Measurements from ENCODE around the gene LRRC3C.

DNA sequence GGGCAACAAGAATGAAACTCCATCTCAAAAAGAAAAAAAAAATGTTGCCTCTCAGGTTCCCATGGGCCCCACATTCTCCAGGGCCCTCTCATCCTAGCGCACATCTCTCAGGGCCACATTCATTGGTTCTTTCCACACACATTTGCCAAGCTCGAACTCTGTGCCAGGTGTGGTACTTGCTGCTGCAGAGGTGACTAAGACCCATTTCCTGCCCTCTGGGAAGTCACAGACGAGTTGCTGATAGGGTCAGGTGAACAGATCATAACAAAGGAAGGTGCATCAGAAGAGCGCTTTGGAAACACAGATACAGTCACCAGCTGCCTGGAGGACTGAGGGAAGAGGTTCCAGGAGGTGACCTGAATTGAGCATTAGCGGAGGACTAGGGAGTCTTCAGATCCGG, 36.3 kb downstream of the LRRC3C start:
- TF ChIP-seq, protein P1, sequence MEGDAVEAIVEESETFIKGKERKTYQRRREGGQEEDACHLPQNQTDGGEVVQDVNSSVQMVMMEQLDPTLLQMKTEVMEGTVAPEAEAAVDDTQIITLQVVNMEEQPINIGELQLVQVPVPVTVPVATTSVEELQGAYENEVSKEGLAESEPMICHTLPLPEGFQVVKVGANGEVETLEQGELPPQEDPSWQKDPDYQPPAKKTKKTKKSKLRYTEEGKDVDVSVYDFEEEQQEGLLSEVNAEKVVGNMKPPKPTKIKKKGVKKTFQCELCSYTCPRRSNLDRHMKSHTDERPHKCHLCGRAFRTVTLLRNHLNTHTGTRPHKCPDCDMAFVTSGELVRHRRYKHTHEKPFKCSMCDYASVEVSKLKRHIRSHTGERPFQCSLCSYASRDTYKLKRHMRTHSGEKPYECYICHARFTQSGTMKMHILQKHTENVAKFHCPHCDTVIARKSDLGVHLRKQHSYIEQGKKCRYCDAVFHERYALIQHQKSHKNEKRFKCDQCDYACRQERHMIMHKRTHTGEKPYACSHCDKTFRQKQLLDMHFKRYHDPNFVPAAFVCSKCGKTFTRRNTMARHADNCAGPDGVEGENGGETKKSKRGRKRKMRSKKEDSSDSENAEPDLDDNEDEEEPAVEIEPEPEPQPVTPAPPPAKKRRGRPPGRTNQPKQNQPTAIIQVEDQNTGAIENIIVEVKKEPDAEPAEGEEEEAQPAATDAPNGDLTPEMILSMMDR (IDR thresholded peaks at IDR 0.05), result no peak
- no peak for TF ChIP-seq POLR2A (IDR thresholded peaks at IDR 0.05)
